Astrocyte (in vitro differentiated cells and primary cell): ENCODE results near the gene VPS13A.

Experiments used
- EZH2 ChIP-seq: IDR thresholded peaks from 2 replicates; pipeline ENCODE4 v1.6.1; 2012; ENCODE audit warnings: mild to moderate bottlenecking, low read length, inconsistent platforms; ENCODE audit not compliant: insufficient read depth
- TF ChIP-seq, protein P1 (sequence below): IDR thresholded peaks from 2 replicates; pipeline ENCODE4 v1.5.1; 2011; ENCODE audit warnings: low read depth, mild to moderate bottlenecking, inconsistent platforms, low read length, moderate library complexity; ENCODE audit not compliant: insufficient read depth

DNA sequence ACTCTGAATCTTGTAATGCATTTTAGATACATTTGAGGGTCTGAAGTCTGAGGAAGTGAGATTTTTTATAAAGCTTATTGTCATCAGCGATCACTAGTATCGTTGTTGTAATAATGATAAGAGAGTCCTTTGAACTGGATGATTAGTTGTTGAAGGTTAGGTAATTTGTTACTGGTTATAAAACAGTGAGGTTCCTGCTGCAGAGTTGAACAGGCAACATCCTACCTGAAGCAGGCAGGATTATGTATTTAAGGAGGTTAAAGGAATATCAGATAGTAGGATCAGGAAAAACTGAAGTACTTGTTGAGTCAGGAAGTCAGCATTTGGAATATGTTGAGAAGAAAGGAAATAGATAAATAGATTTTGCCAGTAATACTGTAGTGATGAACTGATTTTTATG lies 106.7 kb downstream of the VPS13A start:
- TF ChIP-seq, protein P1, sequence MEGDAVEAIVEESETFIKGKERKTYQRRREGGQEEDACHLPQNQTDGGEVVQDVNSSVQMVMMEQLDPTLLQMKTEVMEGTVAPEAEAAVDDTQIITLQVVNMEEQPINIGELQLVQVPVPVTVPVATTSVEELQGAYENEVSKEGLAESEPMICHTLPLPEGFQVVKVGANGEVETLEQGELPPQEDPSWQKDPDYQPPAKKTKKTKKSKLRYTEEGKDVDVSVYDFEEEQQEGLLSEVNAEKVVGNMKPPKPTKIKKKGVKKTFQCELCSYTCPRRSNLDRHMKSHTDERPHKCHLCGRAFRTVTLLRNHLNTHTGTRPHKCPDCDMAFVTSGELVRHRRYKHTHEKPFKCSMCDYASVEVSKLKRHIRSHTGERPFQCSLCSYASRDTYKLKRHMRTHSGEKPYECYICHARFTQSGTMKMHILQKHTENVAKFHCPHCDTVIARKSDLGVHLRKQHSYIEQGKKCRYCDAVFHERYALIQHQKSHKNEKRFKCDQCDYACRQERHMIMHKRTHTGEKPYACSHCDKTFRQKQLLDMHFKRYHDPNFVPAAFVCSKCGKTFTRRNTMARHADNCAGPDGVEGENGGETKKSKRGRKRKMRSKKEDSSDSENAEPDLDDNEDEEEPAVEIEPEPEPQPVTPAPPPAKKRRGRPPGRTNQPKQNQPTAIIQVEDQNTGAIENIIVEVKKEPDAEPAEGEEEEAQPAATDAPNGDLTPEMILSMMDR: no peak
- TF ChIP-seq EZH2: no peak
